NCI-H446 treated with DMSO at 0.1 percent for 48 hours (cell line): ENCODE measurements around the gene BBS7.

Experiments used
- DNase-seq: peaks from one replicate; lab custom pipeline; 2025; lab: John Stamatoyannopoulos, UW

BBS7 gene, protein sequence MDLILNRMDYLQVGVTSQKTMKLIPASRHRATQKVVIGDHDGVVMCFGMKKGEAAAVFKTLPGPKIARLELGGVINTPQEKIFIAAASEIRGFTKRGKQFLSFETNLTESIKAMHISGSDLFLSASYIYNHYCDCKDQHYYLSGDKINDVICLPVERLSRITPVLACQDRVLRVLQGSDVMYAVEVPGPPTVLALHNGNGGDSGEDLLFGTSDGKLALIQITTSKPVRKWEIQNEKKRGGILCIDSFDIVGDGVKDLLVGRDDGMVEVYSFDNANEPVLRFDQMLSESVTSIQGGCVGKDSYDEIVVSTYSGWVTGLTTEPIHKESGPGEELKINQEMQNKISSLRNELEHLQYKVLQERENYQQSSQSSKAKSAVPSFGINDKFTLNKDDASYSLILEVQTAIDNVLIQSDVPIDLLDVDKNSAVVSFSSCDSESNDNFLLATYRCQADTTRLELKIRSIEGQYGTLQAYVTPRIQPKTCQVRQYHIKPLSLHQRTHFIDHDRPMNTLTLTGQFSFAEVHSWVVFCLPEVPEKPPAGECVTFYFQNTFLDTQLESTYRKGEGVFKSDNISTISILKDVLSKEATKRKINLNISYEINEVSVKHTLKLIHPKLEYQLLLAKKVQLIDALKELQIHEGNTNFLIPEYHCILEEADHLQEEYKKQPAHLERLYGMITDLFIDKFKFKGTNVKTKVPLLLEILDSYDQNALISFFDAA

DNA sequence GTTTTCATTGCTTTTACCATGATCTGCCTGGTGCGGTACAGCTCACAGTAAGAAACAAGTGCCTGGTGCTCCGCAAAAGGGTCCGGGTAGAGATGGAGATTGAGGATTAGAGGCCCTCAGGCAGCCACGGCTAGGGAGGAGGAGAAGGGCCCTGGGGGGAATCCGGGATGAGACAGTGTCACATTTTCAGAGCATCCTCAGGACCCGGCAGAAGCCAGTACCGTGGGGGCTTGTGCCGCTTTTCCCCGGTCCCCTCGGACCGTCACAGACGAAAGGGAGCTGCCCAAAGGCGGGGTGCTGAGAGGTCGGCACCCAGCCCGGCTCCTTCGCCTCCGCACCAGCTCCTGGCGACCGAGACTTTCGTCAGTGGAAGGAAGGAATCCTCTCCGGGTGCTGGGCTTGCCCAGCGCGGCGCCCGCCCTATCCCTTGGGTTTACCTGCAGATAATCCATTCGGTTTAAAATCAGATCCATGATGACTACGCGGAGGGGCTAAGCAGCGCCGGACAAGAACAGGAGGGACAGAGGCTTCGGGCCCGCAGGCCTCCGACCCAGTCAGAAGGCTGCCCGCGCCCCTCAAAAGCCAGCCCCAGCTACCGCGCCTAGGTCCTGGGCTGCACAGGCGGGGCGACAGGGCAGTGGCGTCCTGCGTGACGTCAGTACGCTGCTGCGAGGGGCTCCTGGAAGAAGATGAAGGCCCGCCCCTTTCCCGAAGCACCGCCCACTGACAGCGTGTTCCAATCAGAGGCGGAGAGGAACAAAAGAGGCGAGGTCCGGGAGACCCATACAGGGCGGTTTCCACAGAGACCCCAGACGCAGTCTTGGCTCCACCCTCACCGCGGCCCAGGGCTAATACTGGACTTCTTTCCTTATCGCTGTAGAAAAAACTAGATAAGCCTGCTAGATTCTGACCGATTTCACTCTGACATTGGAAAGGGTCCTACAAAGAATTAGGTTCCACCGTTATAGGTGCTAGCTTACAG, at the start of gene BBS7:
BBS7 (minus strand) TSS at position 634 of the 982 bp plus-strand sequence; CDS start at position 473, 161 bp downstream.
- DNase-seq, result peak; percentile 90

DNA sequence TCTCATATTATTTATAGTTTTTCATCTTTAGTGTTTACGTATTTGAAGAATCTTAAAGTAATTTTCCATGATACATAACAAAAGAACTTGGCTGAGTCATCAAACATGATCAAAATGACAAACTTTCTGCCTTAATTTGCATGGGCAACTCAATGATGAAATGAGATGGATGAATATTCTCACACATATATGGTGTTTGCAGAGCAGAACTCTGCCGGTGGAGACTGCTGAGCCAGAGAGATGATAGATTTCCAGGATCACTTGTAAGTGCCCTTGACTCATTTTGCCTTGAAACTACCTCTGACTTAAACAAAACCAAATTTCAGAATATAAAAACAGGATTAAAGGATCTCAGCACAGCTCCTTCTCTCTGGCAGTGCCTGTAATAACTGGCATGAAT, 43.4 kb upstream of the BBS7 start:
- no peak for DNase-seq

DNA sequence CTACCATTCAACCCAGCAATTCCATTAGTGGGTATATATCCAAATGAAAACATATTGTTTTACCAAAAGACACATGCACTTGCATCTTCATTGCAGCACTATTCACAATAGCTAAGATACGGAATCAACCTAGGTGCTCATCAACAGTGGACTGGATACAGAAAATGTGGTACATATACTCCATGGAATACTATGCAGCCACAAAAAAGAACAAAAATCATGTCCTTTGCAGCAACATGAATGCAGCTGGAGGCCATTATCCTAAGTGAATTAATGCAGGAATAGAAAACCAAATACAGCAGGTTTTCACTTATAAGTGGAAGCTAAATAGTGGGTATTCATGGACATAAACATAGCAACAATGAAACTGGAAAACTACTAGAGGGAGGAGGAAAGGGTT, 38.1 kb upstream of the BBS7 start:
- DNase-seq, result no peak

DNA sequence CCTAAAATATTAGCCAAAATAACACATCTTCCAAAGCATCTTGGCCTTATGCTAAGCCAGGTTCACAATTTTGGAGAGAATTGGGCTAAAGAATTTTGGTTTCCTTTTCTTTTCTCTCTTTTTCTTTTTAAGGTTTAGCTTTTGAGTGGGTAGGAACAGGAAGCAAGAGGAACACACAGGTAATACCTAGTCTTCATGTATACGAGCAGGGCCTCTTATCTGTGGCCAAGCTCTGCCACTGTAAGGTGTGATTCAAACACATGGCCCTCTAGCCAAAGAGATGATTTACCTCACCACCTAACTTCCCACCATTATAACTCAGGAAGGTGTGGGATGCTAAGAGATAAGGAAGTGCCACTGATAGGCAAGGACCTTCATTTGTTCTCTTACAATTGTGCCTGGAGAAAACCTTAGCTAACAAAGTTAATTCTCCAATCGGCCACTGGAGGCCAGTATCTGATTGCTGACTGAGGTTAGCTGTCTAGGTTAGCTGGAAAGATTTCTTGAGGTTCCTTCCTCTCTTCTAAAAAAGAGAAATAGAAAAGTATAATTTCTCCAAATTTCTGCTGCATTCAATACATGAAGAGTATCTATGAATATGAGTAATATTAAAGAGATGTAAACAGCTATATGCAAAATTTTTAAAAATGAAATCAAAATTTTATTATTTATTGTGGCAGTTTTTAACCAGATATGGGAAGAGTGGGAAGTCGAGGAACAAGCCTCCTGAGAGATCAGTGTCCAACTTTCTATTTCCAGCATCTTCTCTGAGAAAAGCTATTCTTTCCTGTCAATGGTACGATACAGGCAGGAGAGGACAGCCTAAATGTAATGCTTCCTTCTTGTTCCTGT, 30.1 kb upstream of the BBS7 start:
- no peak for DNase-seq

DNA sequence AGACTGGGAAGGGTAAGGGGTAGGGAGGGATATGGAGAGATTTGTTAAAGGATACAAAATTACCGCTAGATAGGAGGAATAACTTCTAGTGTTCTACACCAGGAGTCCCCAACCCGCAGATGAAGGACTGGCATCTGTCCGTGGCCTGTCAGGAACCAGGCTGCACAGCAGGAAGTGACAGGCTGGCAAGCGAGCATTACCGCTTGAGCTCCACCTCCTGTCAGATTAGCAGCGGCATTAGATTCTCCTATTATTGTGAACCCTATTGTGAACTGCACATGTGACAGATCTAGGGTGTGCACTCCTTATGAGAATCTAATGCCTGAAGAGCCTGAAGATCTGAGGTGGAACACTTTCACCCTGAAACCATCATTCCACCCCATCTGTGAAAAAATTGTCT, 27.9 kb upstream of the BBS7 start:
- no peak for DNase-seq

DNA sequence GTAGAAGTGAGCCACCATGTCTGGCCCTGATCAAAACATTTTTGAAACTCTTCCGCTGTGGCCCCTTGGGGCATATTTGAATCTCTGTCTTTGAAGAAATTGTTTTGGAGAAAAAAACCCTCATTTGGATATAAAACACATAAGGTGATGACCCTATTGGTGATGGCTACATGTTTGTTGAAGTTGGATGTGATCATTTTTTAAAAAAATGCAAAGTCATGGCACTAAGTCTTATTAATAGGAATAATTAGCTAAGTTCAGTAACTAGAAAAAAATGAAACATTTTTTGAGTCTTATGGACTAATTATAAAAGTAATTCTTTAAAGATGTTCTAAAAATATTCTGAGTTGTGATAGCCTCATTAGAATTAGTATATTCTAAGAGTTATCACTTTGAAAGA, 17.9 kb upstream of the BBS7 start:
- DNase-seq, result no peak

DNA sequence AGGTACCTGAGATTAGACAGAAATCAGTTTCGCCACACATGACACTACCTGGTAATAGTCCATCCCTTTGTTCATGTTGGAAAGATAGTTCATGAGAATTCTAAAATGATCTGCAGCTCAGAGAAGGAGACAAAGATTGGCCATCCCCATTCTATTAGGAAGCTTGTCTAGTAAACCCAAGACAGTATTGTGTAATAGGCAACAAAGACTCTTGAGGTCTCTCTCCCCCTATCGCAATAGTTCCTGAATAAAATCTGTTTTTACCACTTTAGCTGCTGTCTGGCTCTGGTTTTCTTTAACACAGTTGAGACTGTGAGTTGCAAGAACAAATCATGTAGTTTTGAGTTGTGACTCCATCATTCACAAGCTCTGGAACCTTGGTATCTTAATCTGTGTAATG, 14.8 kb upstream of the BBS7 start:
- no peak for DNase-seq

DNA sequence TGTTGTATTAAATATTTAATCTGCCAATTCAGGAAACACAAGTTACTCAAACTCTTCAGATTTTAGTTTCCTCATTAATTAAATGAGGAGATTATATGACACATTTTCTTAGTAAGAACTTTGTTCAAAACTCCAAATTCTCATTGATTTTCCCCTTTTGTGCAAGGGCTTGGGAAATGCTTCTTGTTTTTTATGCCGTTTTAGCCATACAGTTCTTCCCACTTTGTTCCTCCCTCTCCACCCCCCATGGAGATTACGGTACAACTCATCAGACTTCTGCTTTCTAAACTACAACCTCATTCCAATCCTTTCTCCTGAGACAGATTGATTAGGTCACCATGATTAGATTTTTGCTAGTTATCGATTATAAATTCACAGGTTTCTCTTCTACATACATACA, 10.9 kb upstream of the BBS7 start:
- DNase-seq, result no peak

DNA sequence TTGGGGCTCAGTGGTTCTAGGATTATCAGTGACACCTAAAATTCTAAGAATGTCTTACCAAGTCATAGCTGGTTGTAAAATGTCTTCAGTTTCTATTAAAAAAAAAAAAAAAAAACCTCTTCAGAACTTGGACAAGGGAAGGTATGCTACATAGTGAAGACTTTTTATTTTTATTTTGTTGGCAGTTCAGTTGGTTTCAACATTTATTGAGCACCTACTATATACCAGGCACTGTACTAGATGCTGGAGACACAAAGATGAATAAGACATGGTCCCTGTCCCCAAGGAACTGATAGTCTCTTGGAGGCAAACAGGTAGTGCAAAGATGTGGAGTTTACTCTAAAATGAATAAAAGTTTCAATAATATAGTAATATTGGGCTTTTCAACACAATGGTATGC, 8.9 kb upstream of the BBS7 start:
- DNase-seq, result no peak

DNA sequence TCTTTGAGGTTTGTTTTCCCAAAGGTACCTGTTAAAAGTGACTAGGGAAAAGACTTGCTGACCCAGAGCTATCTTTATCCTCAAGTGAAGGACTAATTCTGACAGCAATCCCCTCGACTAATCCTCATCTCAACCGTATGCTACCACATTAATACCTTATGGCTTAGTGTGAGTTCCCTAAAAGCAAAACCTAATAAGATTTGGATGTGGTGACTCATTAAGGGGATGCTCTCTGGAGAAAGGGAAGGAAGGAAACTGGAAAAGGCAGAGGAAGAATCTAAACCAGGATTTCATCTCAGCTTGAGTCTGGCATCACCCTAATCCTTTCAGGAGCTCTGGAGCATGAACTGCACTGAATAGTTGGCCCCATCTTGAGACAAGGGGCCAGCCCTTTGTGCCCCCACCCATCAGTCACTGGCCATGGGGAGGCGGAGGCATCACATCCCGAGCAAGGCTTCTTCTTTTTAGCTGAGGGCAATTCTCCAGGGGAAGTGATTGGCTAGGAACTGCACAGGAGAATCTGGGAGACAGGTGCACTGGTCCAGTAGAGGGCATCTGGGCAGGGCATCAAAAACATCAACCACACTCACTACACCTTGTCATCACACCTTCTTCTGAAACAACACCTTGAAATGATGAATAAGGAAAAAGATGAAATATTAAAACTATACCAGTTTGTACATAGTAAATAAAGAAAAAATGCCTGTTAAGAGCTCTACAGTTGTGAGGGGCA, 6.9 kb upstream of the BBS7 start:
- DNase-seq, result no peak

DNA sequence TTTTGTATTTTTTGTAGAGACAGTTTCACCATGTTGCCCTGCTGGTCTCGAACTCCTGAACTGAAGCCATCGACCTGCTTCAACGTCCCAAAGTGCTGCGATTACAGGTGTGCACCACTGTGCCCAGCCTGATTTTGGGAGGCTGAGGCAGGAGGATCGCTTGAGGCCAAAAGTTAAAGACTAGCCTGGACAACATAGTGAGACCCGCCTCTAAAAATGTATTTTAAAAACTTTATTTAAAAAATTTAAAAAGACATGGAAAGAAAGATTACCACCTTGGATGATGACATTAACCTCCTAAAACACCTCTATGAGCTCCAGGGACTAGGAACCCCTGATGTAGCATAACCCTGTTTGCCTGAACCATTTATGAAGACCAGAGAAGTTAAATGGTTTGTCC, 5.8 kb upstream of the BBS7 start:
- DNase-seq, result no peak

DNA sequence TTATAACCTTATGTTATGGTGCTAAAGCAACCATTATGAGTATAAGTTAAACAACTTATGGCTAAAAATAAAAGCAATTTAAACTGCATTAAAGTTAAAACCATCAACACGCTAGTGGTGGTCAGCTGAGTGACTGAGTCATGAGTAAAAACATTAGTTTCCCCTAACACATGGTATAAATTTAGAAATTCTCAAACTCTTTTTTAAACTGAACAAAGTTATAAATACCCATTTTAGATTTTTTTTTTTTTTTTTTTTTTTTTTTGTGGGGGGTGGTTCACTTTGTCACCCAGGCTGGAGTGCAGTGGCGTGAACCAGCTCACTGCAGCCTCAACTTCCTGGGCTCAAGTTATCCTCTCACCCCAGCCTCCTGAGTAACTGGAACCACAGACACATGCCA, 5.4 kb upstream of the BBS7 start:
- no peak for DNase-seq

DNA sequence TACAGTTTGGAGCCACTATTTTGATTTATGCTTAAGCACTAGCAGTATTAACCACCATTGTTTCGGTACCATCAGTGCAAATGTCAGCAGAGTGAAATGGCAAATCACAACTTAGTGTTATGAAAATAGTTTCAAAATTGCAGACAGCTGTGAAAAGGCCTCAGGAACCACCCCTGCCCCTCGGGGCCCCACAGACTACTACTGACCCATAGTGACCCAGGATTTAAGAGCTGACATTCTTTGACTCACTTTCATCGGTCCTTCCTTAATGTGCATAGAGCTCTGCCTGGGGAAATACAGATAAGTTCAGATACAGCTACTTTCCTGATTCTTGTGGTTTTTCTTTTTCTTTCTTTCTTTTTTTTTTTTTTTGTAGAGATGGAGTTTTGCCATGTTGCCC, 3.3 kb upstream of the BBS7 start:
- DNase-seq, result no peak

DNA sequence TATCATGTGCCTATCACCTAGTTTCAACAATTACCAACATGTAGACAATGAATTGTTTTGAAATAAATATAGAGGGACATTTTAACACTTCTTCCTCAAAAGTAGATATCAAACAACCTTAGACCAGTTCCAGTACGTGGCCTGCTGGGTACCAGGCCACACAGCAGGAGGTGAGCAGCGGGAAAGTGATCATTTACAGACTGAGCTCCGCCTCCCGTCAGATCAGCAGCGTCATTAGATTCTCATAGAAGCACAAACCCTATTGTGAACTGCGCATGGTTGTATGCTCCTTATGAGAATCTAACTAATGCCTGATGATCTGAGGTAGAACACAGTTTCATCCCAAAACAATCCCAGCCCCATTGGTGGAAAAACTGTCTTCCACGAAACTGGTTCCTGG, 6.5 kb downstream of the BBS7 start:
- no peak for DNase-seq

DNA sequence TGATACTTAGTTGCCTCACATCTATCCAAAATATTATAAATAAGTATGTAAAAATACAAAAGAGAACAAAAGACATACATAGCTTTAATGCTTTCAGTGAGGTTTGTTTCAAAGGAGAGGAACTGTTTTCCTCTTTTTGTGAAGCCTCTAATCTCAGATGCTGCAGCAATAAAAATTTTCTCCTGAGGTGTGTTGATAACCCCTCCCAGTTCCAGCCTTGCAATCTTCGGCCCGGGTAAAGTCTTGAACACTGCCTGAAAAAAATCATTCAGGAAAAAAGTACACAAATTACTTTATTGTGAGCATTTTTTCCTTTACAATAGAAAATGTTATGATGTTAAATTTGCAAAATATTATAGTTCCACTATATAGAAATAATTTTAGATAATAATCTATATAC, 8.8 kb downstream of the BBS7 start:
- no peak for DNase-seq

DNA sequence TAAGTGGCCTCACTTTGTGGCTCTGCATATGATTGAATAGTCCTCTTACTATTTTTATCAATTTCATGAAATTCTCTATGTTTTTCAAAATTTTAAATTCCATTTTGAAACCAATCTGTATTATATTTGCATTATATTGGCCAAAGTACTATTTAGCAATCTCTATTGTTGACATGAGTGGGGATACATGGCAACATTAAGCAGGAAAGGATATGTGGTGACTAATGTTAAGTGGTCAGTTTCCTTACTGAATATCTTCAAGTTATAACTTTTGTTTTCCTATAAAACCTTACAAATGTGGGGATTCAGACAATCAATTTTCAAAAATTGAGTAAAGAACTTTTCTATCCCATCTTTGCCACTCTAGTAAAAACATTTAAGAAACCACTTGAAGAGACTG, 10.2 kb downstream of the BBS7 start:
- no peak for DNase-seq

DNA sequence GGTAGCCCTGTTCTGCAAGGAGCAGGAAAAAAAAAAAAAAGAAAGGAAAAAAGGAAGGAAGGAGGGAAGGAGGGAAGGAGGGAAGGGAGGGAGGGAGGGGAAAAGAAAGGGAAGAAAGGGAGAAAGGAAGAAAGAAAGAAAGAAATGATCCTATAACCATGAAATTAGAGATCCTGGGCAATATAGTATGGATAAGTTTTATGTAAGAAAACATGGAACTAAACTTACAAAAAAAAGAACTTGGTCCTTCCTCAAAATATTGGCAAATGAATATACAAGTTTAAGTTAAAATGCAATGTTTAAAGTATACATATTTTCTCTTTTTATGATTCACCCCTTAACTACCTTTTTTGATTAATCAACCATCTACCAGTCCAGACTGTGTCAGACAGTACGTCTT, 18.9 kb downstream of the BBS7 start:
- DNase-seq, result no peak

DNA sequence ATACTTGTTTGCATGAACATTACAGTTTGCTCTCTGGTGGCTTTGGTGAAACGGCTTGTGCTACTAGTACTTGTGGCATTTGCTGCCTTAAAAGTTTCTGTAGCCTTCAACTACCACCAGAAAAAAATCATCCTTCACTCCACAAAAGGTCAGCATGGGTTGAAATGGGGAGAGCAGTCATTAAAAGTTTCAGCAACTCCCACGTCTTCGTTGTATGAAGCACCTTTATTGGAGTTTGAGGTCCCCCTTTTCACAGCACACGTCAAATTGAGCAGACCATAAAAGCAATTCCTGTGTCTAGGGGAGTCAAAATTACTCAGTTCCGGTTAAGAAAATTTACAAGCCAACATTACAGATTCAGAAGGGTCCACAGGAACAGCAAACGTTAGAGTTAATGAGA, 23.6 kb downstream of the BBS7 start:
- DNase-seq, result no peak

DNA sequence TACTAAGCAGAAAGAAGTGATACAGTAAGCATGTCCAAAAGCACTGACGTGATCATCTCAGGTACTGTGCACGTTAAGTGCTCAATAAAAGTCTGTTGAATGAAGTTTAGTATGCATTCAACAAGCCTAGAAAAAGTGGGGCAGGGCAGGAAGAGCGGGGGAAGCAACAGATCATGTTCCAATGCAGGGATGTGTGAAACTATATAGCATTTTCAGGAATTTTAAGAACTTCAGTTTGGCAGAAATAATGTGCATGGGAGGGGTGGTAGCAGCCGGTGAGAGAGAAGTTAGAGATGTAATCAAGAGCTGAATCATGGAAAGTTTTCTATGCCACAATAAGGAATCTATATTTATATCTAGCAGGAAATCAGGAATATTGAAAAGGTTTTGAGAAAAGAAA, 27.4 kb downstream of the BBS7 start:
- DNase-seq, result no peak

DNA sequence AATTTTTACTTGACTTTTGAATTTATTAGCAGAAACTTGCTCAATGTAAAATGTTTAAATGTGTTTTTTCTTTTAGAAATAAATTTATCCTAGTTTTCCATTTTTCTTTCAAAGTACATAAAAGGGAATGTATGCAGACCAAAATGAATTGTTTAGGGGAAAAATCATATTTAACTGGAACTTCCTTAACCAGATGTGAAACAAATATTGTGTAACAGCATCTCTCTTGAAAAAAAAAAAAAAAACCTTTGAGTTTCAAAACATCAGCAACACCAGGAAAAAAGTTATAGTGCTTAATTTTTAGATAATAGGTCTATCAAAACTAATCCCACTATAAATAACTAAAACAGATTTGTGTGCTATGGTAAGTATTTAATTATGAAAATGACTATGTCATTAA, 32.1 kb downstream of the BBS7 start:
- no peak for DNase-seq

DNA sequence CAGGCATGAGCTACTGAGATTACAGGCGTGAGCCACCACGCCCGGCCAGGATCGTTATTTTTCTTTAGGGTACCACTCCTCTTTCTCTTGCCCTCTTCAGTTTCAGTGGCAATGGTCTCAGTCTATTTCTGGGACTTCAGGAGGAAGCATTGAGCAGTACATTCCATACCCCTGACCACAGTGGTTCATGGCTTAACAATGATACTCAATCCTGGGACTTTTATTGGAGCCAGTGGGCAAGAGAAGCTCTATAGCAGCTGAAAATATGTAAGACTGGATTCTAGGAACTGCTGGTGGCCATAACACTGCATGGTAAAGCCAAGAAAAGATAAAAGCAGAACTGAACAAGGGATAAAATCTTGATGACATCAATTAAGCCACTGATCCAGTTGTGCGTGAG, 40.8 kb downstream of the BBS7 start:
- no peak for DNase-seq
